HG03103 (cell line): ENCODE results near the gene ATG10.
A peak's percentile ranks its signal among the peaks of the same experiment; 100 is the strongest.
"Not testable (repeated sequence)": the region's sequence is repeated elsewhere in the genome, so short reads cannot be mapped to it uniquely, and the experiment has no call there.

Experiments used
- ATAC-seq: cut with Tn5 transposase; IDR thresholded peaks from one replicate; pipeline ENCODE4 v1.9.1; 2021; ENCODE audit warnings: low read depth; ENCODE audit not compliant: unreplicated experiment

ATG10 gene

GRCh38 chr5:82045554-82046275 lies 73.9 kb downstream of the ATG10 start:
- no peak for ATAC-seq

GRCh38 chr5:82046276-82046647 lies 74.4 kb downstream of the ATG10 start:
- ATAC-seq, result no peak

- ATAC-seq, result no peak
These were observed 79.1 kb downstream of the ATG10 start for GRCh38 chr5:82050955-82051354.

GRCh38 chr5:82054004-82054710 lies 82.3 kb downstream of the ATG10 start:
- no peak for ATAC-seq

GRCh38 chr5:82057051-82057450 lies 85.2 kb downstream of the ATG10 start:
- ATAC-seq, result no peak

- no peak for ATAC-seq
These were observed 86.9 kb downstream of the ATG10 start for GRCh38 chr5:82058710-82059109.

- no peak for ATAC-seq
These were observed 95.0 kb downstream of the ATG10 start for GRCh38 chr5:82066791-82067190.

GRCh38 chr5:82068042-82068441 lies 96.2 kb downstream of the ATG10 start:
- ATAC-seq, result not testable (repeated sequence)

GRCh38 chr5:82068723-82069122 lies 96.9 kb downstream of the ATG10 start:
- ATAC-seq, result no peak

- no peak for ATAC-seq
These were observed 100.3 kb downstream of the ATG10 start for GRCh38 chr5:82072138-82072537.

- ATAC-seq, result no peak
These were observed 101.4 kb downstream of the ATG10 start for GRCh38 chr5:82073179-82073578.

- ATAC-seq, result no peak
These were observed 103.1 kb downstream of the ATG10 start for GRCh38 chr5:82074950-82075349.

GRCh38 chr5:82077496-82077895 lies 105.7 kb downstream of the ATG10 start:
- ATAC-seq, result no peak

GRCh38 chr5:82091617-82092016 lies 119.8 kb downstream of the ATG10 start:
- ATAC-seq, result no peak

- no peak for ATAC-seq
These were observed 123.7 kb downstream of the ATG10 start for GRCh38 chr5:82095536-82095935.

- no peak for ATAC-seq
These were observed 124.4 kb downstream of the ATG10 start for GRCh38 chr5:82096249-82096648.

- peak; percentile 85 for ATAC-seq
These were observed 128.7 kb downstream of the ATG10 start for GRCh38 chr5:82100303-82101077.

- ATAC-seq, result no peak
These were observed 133.0 kb downstream of the ATG10 start for GRCh38 chr5:82104872-82105271.

GRCh38 chr5:82105457-82105856 lies 133.6 kb downstream of the ATG10 start:
- no peak for ATAC-seq

GRCh38 chr5:82106207-82106606 lies 134.4 kb downstream of the ATG10 start:
- ATAC-seq, result no peak

- no peak for ATAC-seq
These were observed 134.9 kb downstream of the ATG10 start for GRCh38 chr5:82106756-82107155.
